GM12878 (cell line): ENCODE results near the gene CNPPD1. TPM values are rescaled to one million over a fixed set of nuclear protein-coding genes. Genes with fewer than 3 reads are reported as not detected.

Experiments used
- BACH1 ChIP-seq: fragments of 450-650 bp; IDR thresholded peaks from 2 replicates; pipeline ENCODE4 v1.6.1; 2017; ENCODE audit warnings: mild to moderate bottlenecking, borderline replicate concordance
- BHLHE40 ChIP-seq, 2 experiments: fragments of 450-650 bp in 1 of 2; IDR thresholded peaks; 2 replicates each; pipeline ENCODE4 v1.6.1; 2011 to 2017; ENCODE audit warnings: low read depth in 2 of 2, borderline replicate concordance in 1 of 2, improper control_type of control experiment in 1 of 2, low read length in 1 of 2, mild to moderate bottlenecking in 1 of 2
- BRCA1 ChIP-seq: IDR thresholded peaks from 2 replicates; pipeline ENCODE4 v1.6.1; 2011; ENCODE audit warnings: low read depth, low read length, improper control_type of control experiment
- CBFB ChIP-seq: IDR thresholded peaks from 2 replicates; pipeline ENCODE4 v1.6.1; 2016; ENCODE audit warnings: antibody characterized with exemption, low read depth
- CBX3 ChIP-seq: fragments of 200-600 bp; sonication (generic); IDR thresholded peaks from 2 replicates; pipeline ENCODE4 v1.6.1; 2016; ENCODE audit warnings: low read depth, borderline replicate concordance
- CBX5 ChIP-seq: sonication (generic); IDR thresholded peaks from 2 replicates; pipeline ENCODE4 v1.6.1; 2016; ENCODE audit warnings: low read depth, moderate library complexity, mild to moderate bottlenecking, inconsistent platforms
- CREM ChIP-seq: IDR thresholded peaks from 2 replicates; pipeline ENCODE4 v1.6.1; 2014; ENCODE audit warnings: antibody characterized with exemption, low read depth
- GABPA ChIP-seq: IDR thresholded peaks from 2 replicates; pipeline ENCODE4 v1.6.1; 2014; ENCODE audit warnings: antibody characterized with exemption, low read depth, mild to moderate bottlenecking, inconsistent platforms
- GATAD2B ChIP-seq: fragments of 450-650 bp; conservative IDR thresholded peaks from 2 replicates; pipeline ENCODE4 v1.6.1; 2017; ENCODE audit warnings: low read depth, mild to moderate bottlenecking, moderate library complexity
- HDAC2 ChIP-seq: fragments of 200-600 bp; sonication (generic); IDR thresholded peaks from 2 replicates; pipeline ENCODE4 v1.6.1; 2017
- HDGF ChIP-seq: fragments of 450-650 bp; IDR thresholded peaks from 2 replicates; pipeline ENCODE4 v1.6.1; 2016; ENCODE audit warnings: antibody characterized with exemption
- IKZF1 ChIP-seq: fragments of 450-650 bp; conservative IDR thresholded peaks from 2 replicates; pipeline ENCODE4 v1.6.1; 2017; ENCODE audit warnings: antibody characterized with exemption, mild to moderate bottlenecking
- NBN ChIP-seq: fragments of 450-650 bp; IDR thresholded peaks from 2 replicates; pipeline ENCODE4 v1.6.1; 2016
- NFXL1 ChIP-seq: fragments of 450-650 bp; IDR thresholded peaks from 2 replicates; pipeline ENCODE4 v1.6.1; 2017; ENCODE audit warnings: antibody characterized with exemption, mild to moderate bottlenecking, borderline replicate concordance
- PAX5 ChIP-seq: IDR thresholded peaks from 2 replicates; pipeline ENCODE4 v1.6.1; 2011; ENCODE audit warnings: low read depth, low read length, borderline replicate concordance
- POLR2AphosphoS2 ChIP-seq: IDR thresholded peaks from 2 replicates; pipeline ENCODE4 v1.6.1; 2011; ENCODE audit warnings: low read depth, mild to moderate bottlenecking, low read length, improper control_type of control experiment, moderate library complexity
- RAD51 ChIP-seq: fragments of 450-650 bp; IDR thresholded peaks from 2 replicates; pipeline ENCODE4 v1.6.1; 2016; ENCODE audit warnings: moderate library complexity, mild to moderate bottlenecking, inconsistent platforms
- SMAD1 ChIP-seq: fragments of 450-650 bp; IDR thresholded peaks from 2 replicates; pipeline ENCODE4 v1.6.1; 2018; ENCODE audit warnings: mild to moderate bottlenecking, low read depth; ENCODE audit not compliant: partially characterized antibody
- SMC3 ChIP-seq: IDR thresholded peaks from 2 replicates; pipeline ENCODE4 v1.6.1; 2011; ENCODE audit warnings: low read length, improper control_type of control experiment, borderline replicate concordance
- ZNF217 ChIP-seq: fragments of 450-650 bp; IDR thresholded peaks from 2 replicates; pipeline ENCODE4 v1.6.1; 2017; ENCODE audit warnings: antibody characterized with exemption, mild to moderate bottlenecking
- ZNF274 ChIP-seq: IDR thresholded peaks from one replicate; pipeline ENCODE4 v1.8.0; 2011; ENCODE audit not compliant: insufficient read length, insufficient read depth
- polyA plus RNA-seq, 11 experiments: library from polyadenylated mRNA; depleted of rRNA in 4 of 11; unstranded in 6 of 11; stranded (reverse) in 5 of 11; fragments of >200 nt; fragmentation: Nextera tagmentation in 4 of 11; fragmentation: Illumina TruSeq in 1 of 11; extraction: Ambion mirVana in 4 of 11; extraction: Trizol in 1 of 11; gene quantifications; 1 replicate in 1 of 11; 2 replicates in 10 of 11; pipeline versions ENCODE4 v1.2.1 to v1.2.3, GENCODE V29; 2011 to 2016; ENCODE audit warnings: inconsistent platforms in 2 of 11, missing spikeins in 2 of 11, low read depth in 1 of 11
- total RNA-seq, 4 experiments: library from RNA; depleted of rRNA in 3 of 4; stranded (reverse); fragments of >200 nt in 3 of 4; fragmentation: Illumina TruSeq in 1 of 4; extraction: Trizol in 1 of 4; gene quantifications; 2 replicates each; pipeline versions ENCODE4 v1.2.1 to v1.2.3, GENCODE V29; 2013 to 2021
- TF ChIP-seq, protein P1 (sequence below): fragments of 450-650 bp; IDR thresholded peaks from 2 replicates; pipeline ENCODE4 v1.6.1; 2017; ENCODE audit warnings: low read depth, mild to moderate bottlenecking, moderate library complexity
- TF ChIP-seq, protein P2 (sequence below): IDR thresholded peaks from 2 replicates; pipeline ENCODE4 v1.6.1; 2012; ENCODE audit warnings: low read length, inconsistent platforms
- TF ChIP-seq, protein P3 (sequence below): fragments of 450-650 bp; formaldehyde crosslinking; IDR thresholded peaks from 2 replicates; pipeline ENCODE4 v1.5.0; 2022; ENCODE audit warnings: mild to moderate bottlenecking, missing genetic modification characterization
- TF ChIP-seq, protein P4 (sequence below): IDR thresholded peaks from 2 replicates; pipeline ENCODE4 v1.6.1; 2012; ENCODE audit warnings: low read depth, low read length, improper control_type of control experiment

The CNPPD1 gene
- total and polyA plus RNA-seq, 10 of the 15 experiments (the other 5 are each of a cell fraction or from before 2014, with no cell fraction given) = 12.2 to 86.6 (median 43.4) TPM

DNA sequence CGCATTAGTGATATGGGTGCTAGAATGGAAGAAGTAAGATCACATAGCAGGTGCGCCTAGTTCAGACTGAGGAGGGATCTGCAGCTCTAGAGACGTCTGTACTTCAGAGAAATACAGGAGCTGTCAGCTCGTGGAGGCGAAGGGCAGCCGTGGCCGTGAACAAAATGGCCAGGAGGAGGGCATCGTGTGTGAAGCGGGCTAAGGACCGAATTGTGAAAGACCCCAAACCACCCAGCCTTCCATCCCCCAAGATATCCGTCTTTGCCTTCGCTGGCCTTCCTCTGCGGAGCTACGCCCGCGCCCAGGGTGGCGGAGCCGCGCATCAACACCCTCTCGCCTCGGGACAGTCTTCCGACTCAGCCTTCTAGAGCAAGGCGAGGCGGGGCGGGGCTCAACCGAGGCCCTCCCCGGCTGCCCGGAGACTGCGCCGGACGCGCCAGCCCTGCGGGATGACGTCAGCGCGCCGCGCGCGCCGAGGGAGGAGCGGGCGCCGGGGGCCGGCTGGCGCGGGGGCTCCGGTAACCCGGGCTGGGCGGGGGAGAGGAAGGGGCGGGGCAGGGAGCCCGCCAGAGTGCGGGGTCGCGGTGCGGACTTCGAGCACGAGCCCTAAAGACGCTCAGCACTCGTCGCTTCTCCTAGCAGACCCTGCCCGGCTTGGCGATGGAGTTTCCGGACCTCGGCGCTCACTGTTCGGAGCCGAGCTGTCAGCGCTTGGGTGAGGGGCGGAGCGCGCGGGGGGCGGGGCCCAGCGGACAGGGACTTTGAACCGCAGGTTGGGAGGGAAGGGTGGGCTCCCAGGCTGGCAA is 29.8 kb upstream of the CNPPD1 start, which contains the start of gene ZFAND2B (continued):
- TF ChIP-seq POLR2AphosphoS2 = peak; percentile 95; the same call in 1 of the 2 replicates
- TF ChIP-seq CBX5 = no peak
- TF ChIP-seq GABPA = no peak
- TF ChIP-seq, protein P1, sequence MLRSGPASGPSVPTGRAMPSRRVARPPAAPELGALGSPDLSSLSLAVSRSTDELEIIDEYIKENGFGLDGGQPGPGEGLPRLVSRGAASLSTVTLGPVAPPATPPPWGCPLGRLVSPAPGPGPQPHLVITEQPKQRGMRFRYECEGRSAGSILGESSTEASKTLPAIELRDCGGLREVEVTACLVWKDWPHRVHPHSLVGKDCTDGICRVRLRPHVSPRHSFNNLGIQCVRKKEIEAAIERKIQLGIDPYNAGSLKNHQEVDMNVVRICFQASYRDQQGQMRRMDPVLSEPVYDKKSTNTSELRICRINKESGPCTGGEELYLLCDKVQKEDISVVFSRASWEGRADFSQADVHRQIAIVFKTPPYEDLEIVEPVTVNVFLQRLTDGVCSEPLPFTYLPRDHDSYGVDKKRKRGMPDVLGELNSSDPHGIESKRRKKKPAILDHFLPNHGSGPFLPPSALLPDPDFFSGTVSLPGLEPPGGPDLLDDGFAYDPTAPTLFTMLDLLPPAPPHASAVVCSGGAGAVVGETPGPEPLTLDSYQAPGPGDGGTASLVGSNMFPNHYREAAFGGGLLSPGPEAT = peak; percentile 60
- TF ChIP-seq HDGF = 0 out of 2 replicates have a peak, but pooled peaks have one; percentile 40
- no peak for TF ChIP-seq ZNF274
- TF ChIP-seq GATAD2B = peak; percentile 75
- TF ChIP-seq NFXL1 = no peak
- TF ChIP-seq BACH1 = peak; percentile 79; the same call in 1 of the 2 replicates
- no peak for TF ChIP-seq HDAC2
- TF ChIP-seq BHLHE40 (IDR thresholded peaks at IDR 0.05; ENCODE audit: borderline replicate concordance in 1 of 2, low read depth in 2 of 2, low read length in 1 of 2) = 0 out of 4 replicates have a peak, but pooled peaks of 1 of the 2 experiments have one; percentile 55
- peak; percentile 66; the same call in 1 of the 2 replicates for TF ChIP-seq CREM
- TF ChIP-seq NBN = peak; percentile 84
- TF ChIP-seq, protein P2, sequence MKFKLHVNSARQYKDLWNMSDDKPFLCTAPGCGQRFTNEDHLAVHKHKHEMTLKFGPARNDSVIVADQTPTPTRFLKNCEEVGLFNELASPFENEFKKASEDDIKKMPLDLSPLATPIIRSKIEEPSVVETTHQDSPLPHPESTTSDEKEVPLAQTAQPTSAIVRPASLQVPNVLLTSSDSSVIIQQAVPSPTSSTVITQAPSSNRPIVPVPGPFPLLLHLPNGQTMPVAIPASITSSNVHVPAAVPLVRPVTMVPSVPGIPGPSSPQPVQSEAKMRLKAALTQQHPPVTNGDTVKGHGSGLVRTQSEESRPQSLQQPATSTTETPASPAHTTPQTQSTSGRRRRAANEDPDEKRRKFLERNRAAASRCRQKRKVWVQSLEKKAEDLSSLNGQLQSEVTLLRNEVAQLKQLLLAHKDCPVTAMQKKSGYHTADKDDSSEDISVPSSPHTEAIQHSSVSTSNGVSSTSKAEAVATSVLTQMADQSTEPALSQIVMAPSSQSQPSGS = no peak
- TF ChIP-seq CBX3 = no peak
- TF ChIP-seq SMAD1 = peak; percentile 77
- TF ChIP-seq, protein P3, sequence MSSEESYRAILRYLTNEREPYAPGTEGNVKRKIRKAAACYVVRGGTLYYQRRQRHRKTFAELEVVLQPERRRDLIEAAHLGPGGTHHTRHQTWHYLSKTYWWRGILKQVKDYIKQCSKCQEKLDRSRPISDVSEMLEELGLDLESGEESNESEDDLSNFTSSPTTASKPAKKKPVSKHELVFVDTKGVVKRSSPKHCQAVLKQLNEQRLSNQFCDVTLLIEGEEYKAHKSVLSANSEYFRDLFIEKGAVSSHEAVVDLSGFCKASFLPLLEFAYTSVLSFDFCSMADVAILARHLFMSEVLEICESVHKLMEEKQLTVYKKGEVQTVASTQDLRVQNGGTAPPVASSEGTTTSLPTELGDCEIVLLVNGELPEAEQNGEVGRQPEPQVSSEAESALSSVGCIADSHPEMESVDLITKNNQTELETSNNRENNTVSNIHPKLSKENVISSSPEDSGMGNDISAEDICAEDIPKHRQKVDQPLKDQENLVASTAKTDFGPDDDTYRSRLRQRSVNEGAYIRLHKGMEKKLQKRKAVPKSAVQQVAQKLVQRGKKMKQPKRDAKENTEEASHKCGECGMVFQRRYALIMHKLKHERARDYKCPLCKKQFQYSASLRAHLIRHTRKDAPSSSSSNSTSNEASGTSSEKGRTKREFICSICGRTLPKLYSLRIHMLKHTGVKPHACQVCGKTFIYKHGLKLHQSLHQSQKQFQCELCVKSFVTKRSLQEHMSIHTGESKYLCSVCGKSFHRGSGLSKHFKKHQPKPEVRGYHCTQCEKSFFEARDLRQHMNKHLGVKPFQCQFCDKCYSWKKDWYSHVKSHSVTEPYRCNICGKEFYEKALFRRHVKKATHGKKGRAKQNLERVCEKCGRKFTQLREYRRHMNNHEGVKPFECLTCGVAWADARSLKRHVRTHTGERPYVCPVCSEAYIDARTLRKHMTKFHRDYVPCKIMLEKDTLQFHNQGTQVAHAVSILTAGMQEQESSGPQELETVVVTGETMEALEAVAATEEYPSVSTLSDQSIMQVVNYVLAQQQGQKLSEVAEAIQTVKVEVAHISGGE (CRISPR knock-in tag) = no peak
- TF ChIP-seq, protein P4, sequence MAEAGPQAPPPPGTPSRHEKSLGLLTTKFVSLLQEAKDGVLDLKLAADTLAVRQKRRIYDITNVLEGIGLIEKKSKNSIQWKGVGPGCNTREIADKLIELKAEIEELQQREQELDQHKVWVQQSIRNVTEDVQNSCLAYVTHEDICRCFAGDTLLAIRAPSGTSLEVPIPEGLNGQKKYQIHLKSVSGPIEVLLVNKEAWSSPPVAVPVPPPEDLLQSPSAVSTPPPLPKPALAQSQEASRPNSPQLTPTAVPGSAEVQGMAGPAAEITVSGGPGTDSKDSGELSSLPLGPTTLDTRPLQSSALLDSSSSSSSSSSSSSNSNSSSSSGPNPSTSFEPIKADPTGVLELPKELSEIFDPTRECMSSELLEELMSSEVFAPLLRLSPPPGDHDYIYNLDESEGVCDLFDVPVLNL = no peak
- peak; percentile 56 for TF ChIP-seq IKZF1
- no peak for TF ChIP-seq BRCA1
- TF ChIP-seq CBFB = peak; percentile 64
- no peak for TF ChIP-seq SMC3
- no peak for TF ChIP-seq ZNF217
- TF ChIP-seq RAD51 = no peak
- TF ChIP-seq PAX5 = no peak; the same call in 1 of the 2 replicates
